ENCODE results near the gene MCC. TPM values are rescaled to one million over a fixed set of nuclear protein-coding genes. Genes with fewer than 3 reads are reported as not detected.

MCC gene
- total RNA-seq, 5 donors from 2014 or later (not counting 1 experiment from before 2014, with no cell fraction given), result 2.6 to 8.3 (median 6.3) TPM

DNA sequence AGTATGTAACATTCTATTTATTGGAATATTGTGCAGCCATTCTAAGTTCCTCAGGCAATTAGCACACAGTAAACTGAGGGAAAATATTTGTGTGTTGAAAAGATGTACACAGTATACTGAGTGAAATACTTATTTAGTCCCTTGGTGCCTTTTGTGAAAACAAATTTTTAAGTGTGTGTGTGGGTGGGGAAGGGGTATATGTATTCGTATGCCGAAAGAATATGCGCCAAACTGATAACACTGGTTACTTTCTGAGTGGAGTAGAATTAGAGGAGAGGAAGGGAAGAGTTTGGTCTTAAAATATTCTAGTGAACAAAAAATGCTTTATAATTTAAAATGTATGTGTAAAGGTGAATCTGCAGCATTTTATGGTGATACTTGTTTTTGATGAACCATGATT is 508.5 kb downstream of the MCC start:
- 50% methylated on average over 3 of the region's 3 CpGs for WGBS (ENCODE audit: insufficient coverage)
- ChIA-PET POLR2A (interaction anchor here in 1 of 2 donors (0.6 to 1.3 kb wide), 4 partner anchors 17 to 534 kb away, joined by 3 to 5 read pairs (median 4); partner anchors contain the start of gene YTHDC2), CTCF (interaction anchor here (0.6 to 2.8 kb wide), 8 partner anchors 8 to 632 kb away, joined by 3 to 43 read pairs (median 4); no protein-coding TSS in a partner anchor)
- peak overlapping the region; percentile 77 to 99 (median 95) for H3K4me3 Mint-ChIP-seq
- DNase-seq (no peak), ATAC-seq (replicated peaks in 1 of 4) (no peak)
- Histone ChIP-seq H3K27ac (ENCODE audit: low read length) (no peak overlapping the region), H3K9me3 (no peaks in the 10 kb centered on the region), H3K4me3 (ENCODE audit: control insufficient read depth in 1 of 2, extremely low read depth in 1 of 2, low read length in 1 of 2) (no peak overlapping the region), H3K27me3 (replicated peaks in 1 of 2; ENCODE audit: control insufficient read depth in 2 of 2, extremely low read depth in 1 of 2, insufficient read depth in 2 of 2, low read length in 1 of 2) (no peaks in the 10 kb centered on the region), H3K4me1 (ENCODE audit: control insufficient read depth in 1 of 2, extremely low read depth in 1 of 2, insufficient read depth in 2 of 2, low read length in 2 of 2) (peaks cover 19 to 29% of the 10 kb centered on the region in 2 experiments), H3K36me3 (ENCODE audit: control insufficient read depth in 2 of 2, extremely low read depth in 1 of 2, insufficient read depth in 1 of 2, low read length in 1 of 2) (peaks cover 0 to 5% of the 10 kb centered on the region in 2 donors)
- H3K9me3 Mint-ChIP-seq, result no peaks in the 10 kb centered on the region
- H3K27me3 Mint-ChIP-seq, result no peaks in the 10 kb centered on the region
- H3K4me1 Mint-ChIP-seq, result peaks cover 74 to 82% (median 77%) of the 10 kb centered on the region in 3 donors
- H3K36me3 Mint-ChIP-seq, result peaks cover 27% of the 10 kb centered on the region
- peak overlapping the region; percentile 23 to 36 for H3K27ac Mint-ChIP-seq

GRCh38 chr5:112978836-112979235 is 509.4 kb downstream of the MCC start:
- WGBS (ENCODE audit: insufficient coverage), result no CpG with 5 or more reads among the region's 2 CpGs
- Mint-ChIP-seq H3K36me3 (peaks cover 22% of the 10 kb centered on the region), H3K27ac (peak overlapping the region in 1 of 2 donors; percentile 97), H3K27me3 (no peaks in the 10 kb centered on the region), H3K4me1 (peaks cover 65 to 77% (median 69%) of the 10 kb centered on the region in 3 donors), H3K9me3 (no peaks in the 10 kb centered on the region), H3K4me3 (peak overlapping the region; percentile 95 to 99 (median 97))
- DNase-seq, result no peak
- ATAC-seq (replicated peaks in 1 of 4), result no peak
- POLR2A ChIA-PET, result interaction anchor here (0.6 to 1.3 kb wide), 7 partner anchors 8 to 1525 kb away, joined by 3 to 5 read pairs (median 4); partner anchors contain the start of gene YTHDC2 (in 1 of the 2)
- Histone ChIP-seq H3K9me3 (no peaks in the 10 kb centered on the region), H3K36me3 (ENCODE audit: control insufficient read depth in 2 of 2, extremely low read depth in 1 of 2, insufficient read depth in 1 of 2, low read length in 1 of 2) (peaks cover 0 to 5% of the 10 kb centered on the region in 2 donors), H3K27me3 (replicated peaks in 1 of 2; ENCODE audit: control insufficient read depth in 2 of 2, extremely low read depth in 1 of 2, insufficient read depth in 2 of 2, low read length in 1 of 2) (no peaks in the 10 kb centered on the region), H3K4me1 (ENCODE audit: control insufficient read depth in 1 of 2, extremely low read depth in 1 of 2, insufficient read depth in 2 of 2, low read length in 2 of 2) (peaks cover 16 to 28% of the 10 kb centered on the region in 2 experiments), H3K4me3 (ENCODE audit: control insufficient read depth in 1 of 2, extremely low read depth in 1 of 2, low read length in 1 of 2) (peak overlapping the region in 1 of 2 donors; percentile 99), H3K27ac (ENCODE audit: low read length) (no peak overlapping the region)
- CTCF ChIA-PET, result interaction anchor here (0.7 to 2.8 kb wide), 10 partner anchors 8 to 633 kb away, joined by 3 to 43 read pairs (median 4); no protein-coding TSS in a partner anchor

- Mint-ChIP-seq H3K9me3 (no peaks in the 10 kb centered on the region), H3K27ac (peak overlapping the region; percentile 96 to 97), H3K27me3 (no peaks in the 10 kb centered on the region), H3K4me3 (peak overlapping the region; percentile 95 to 99 (median 97)), H3K36me3 (peaks cover 10% of the 10 kb centered on the region), H3K4me1 (peaks cover 51 to 63% (median 56%) of the 10 kb centered on the region in 3 donors)
- peaks cover 16 to 25% of the 10 kb centered on the region in 2 experiments for H3K4me1 ChIP-seq (ENCODE audit: control insufficient read depth in 1 of 2, extremely low read depth in 1 of 2, insufficient read depth in 2 of 2, low read length in 2 of 2)
- ChIA-PET CTCF (no interaction called here), POLR2A (no interaction called here)
- H3K9me3 ChIP-seq, result no peaks in the 10 kb centered on the region
- 3% methylated on average over 4 of the region's 16 CpGs for WGBS (ENCODE audit: insufficient coverage)
- H3K4me3 ChIP-seq (ENCODE audit: control insufficient read depth in 1 of 2, extremely low read depth in 1 of 2, low read length in 1 of 2), result peak overlapping the region; percentile 94 to 99
- ATAC-seq (replicated peaks in 1 of 4) (no peak), DNase-seq (peak in 1 of 35 experiments; percentile 24)
- peak overlapping the region; percentile 78 for H3K27ac ChIP-seq (ENCODE audit: low read length)
- H3K36me3 ChIP-seq (ENCODE audit: control insufficient read depth in 2 of 2, extremely low read depth in 1 of 2, insufficient read depth in 1 of 2, low read length in 1 of 2), result peaks cover 0 to 5% of the 10 kb centered on the region in 2 donors
- H3K27me3 ChIP-seq (replicated peaks in 1 of 2; ENCODE audit: control insufficient read depth in 2 of 2, extremely low read depth in 1 of 2, insufficient read depth in 2 of 2, low read length in 1 of 2), result no peaks in the 10 kb centered on the region
Measured at GRCh38 chr5:112977440-112977861, 510.8 kb downstream of the MCC start.

DNA sequence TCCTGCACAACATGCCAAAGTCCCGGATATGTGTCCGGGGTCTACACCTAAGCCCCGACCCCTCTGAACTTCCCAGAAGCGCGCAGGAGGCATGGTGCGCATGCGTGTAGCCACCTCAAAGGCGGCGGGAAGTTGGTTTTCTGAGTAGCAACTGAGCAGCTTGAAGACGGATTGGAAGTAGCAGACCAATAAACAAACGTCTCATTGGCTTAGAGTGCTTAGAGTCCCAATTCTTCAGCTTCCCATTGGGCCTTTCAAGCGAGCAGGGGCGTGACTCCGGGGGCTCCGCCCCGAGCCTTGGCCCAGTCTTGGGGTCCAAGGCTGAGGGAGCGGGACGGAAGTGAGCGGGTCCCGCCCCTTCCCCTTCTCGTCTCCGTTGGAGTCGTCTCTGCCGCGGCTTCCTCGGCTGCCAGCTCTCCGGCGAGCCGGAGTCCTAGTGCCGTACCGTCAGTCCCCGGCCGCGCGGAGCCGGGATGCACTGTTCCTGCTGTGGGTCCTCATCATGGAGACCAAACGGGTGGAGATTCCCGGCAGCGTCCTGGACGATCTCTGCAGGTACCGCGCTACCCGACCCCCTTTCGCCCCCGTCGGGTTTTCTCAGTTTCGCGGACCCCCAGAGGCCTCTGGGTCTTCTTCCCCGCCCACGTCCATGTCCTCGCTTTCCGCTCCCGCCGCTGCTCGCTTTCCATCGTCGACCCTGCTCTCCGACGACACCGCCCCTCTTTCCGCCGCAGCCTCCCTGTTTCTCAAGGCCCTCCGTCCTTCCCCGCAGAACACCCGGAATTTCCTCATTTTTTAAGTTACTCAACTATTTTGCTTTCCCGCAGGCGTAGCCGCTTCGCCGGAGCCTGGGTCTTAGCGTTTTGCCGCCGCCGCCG is 511.6 kb downstream of the MCC start, which contains the start of gene DCP2:
Gene DCP2, plus strand, starts transcription at position 367 of the 878 bp plus-strand sequence. Its CDS starts 136 bp downstream, at position 503.
- peaks cover 45 to 56% (median 50%) of the 10 kb centered on the region in 3 donors for H3K4me1 Mint-ChIP-seq

DNA sequence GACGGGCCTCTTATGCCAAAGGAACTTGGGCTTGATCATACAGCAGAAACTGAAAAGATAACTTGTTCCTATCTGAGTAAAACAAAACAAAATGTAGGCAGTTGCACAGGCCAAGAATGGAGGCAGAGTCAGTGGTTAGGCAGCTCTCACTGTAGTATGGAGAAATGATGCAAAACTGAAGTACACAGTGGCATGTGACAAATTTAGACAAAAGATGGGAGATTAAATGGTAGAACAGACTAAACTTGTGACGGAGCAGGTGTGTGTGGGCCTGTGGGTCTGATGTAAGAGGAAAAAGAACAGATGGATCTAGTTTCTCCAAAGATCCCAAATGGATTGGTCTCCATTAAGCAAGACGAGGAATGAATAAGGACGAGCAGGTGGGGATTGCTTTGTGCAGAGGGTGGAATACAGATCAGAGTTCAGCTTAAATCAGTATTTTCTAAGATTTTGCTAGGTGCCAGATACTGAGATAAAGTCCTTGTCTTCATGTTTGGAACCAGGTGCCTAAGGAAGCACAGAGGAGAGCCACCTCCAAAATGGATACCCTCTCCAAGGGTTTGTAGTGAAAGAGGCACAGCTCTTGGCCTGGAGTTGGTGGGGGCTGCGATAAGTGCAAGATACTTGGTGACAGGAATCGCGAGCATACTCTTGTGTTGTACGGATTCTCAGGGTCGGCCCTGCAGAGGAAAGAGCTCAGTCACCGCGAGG is 512.4 kb downstream of the MCC start:
- peaks cover 13 to 23% of the 10 kb centered on the region in 2 experiments for H3K4me1 ChIP-seq (ENCODE audit: control insufficient read depth in 1 of 2, extremely low read depth in 1 of 2, insufficient read depth in 2 of 2, low read length in 2 of 2)
- DNase-seq (no peak), ATAC-seq (replicated peaks in 1 of 4) (peak in 2 of 4 experiments; percentile 29 to 36)
- CTCF ChIA-PET, result interaction anchor here (0.6 to 2.0 kb wide), 21 partner anchors 9 to 636 kb away, joined by 3 to 25 read pairs (median 3); partner anchors contain the start of genes REEP5 (in 1 of the 2), SRP19 (in 1 of the 2) and YTHDC2 (in 1 of the 2)
- no peaks in the 10 kb centered on the region for H3K36me3 Mint-ChIP-seq
- H3K9me3 ChIP-seq, result no peaks in the 10 kb centered on the region
- H3K27me3 Mint-ChIP-seq, result no peaks in the 10 kb centered on the region
- no peaks in the 10 kb centered on the region for H3K27me3 ChIP-seq (replicated peaks in 1 of 2; ENCODE audit: control insufficient read depth in 2 of 2, extremely low read depth in 1 of 2, insufficient read depth in 2 of 2, low read length in 1 of 2)
- no peaks in the 10 kb centered on the region for H3K9me3 Mint-ChIP-seq
- H3K4me1 Mint-ChIP-seq, result peaks cover 39 to 54% (median 44%) of the 10 kb centered on the region in 3 donors
- peak overlapping the region; percentile 96 to 97 for H3K27ac Mint-ChIP-seq
- WGBS (ENCODE audit: insufficient coverage), result 23% methylated on average over 9 of the region's 11 CpGs
- peak overlapping the region; percentile 95 to 99 (median 97) for H3K4me3 Mint-ChIP-seq
- peak overlapping the region; percentile 63 for H3K27ac ChIP-seq (ENCODE audit: low read length)
- no peaks in the 10 kb centered on the region for H3K36me3 ChIP-seq (ENCODE audit: control insufficient read depth in 2 of 2, extremely low read depth in 1 of 2, insufficient read depth in 1 of 2, low read length in 1 of 2)
- POLR2A ChIA-PET, result interaction anchor here (0.5 to 1.2 kb wide), 11 partner anchors 9 to 198 kb away, joined by 3 to 13 read pairs (median 4); partner anchors contain the start of gene SRP19 (in 1 of the 2)
- peak overlapping the region; percentile 94 to 99 for H3K4me3 ChIP-seq (ENCODE audit: control insufficient read depth in 1 of 2, extremely low read depth in 1 of 2, low read length in 1 of 2)

More for the DNA sequence above, 511.6 kb downstream of the MCC start, which contains the start of gene DCP2:
- H3K36me3 Mint-ChIP-seq, result peaks cover 4% of the 10 kb centered on the region
- H3K4me3 Mint-ChIP-seq, result peak within 1 kb of the TSS; percentile 95 to 99 (median 97)
- no peaks in the 10 kb centered on the region for H3K27me3 Mint-ChIP-seq
- ChIA-PET POLR2A (interaction anchor here (0.5 to 1.2 kb wide), 10 partner anchors 9 to 199 kb away, joined by 3 to 13 read pairs (median 4); partner anchors contain the start of gene SRP19 (in 1 of the 2)), CTCF (interaction anchor here (0.5 to 2.0 kb wide), 21 partner anchors 9 to 636 kb away, joined by 3 to 25 read pairs (median 4); partner anchors contain the start of genes REEP5 (in 1 of the 2), SRP19 (in 1 of the 2) and YTHDC2 (in 1 of the 2))
- no peaks in the 10 kb centered on the region for H3K9me3 ChIP-seq
- H3K4me1 ChIP-seq (ENCODE audit: control insufficient read depth in 1 of 2, extremely low read depth in 1 of 2, insufficient read depth in 2 of 2, low read length in 2 of 2), result peaks cover 16 to 25% of the 10 kb centered on the region in 2 experiments
- H3K27ac Mint-ChIP-seq, result peak within 1 kb of the TSS; percentile 96 to 97
- H3K9me3 Mint-ChIP-seq, result no peaks in the 10 kb centered on the region
- ATAC-seq (replicated peaks in 1 of 4) (peak; percentile 95 to 97 (median 96)), DNase-seq (peak; percentile 91 to 98 (median 95))
- H3K27me3 ChIP-seq (replicated peaks in 1 of 2; ENCODE audit: control insufficient read depth in 2 of 2, extremely low read depth in 1 of 2, insufficient read depth in 2 of 2, low read length in 1 of 2), result no peaks in the 10 kb centered on the region
- under 1% methylated on average over 70 of the region's 75 CpGs for WGBS (ENCODE audit: insufficient coverage)
- peak within 1 kb of the TSS; percentile 78 for H3K27ac ChIP-seq (ENCODE audit: low read length)
- H3K4me3 ChIP-seq (ENCODE audit: control insufficient read depth in 1 of 2, extremely low read depth in 1 of 2, low read length in 1 of 2), result peak within 1 kb of the TSS; percentile 94 to 99
- peaks cover 0 to under 1% of the 10 kb centered on the region in 2 donors for H3K36me3 ChIP-seq (ENCODE audit: control insufficient read depth in 2 of 2, extremely low read depth in 1 of 2, insufficient read depth in 1 of 2, low read length in 1 of 2)
